HTR-8/SVneo (cell line): ENCODE measurements around the gene MCUR1.

Experiments
- DNase-seq: peaks from one replicate; pipeline ENCODE4 v3.0.0; 2011; ENCODE audit warnings: low spot score, mixed read lengths; ENCODE audit not compliant: insufficient read length
- FAIRE-seq: peaks from 2 replicates; lab custom pipeline; 2011; peaks lifted over from hg19 to GRCh38; lab: Jason Lieb, UNC

Gene MCUR1

DNA sequence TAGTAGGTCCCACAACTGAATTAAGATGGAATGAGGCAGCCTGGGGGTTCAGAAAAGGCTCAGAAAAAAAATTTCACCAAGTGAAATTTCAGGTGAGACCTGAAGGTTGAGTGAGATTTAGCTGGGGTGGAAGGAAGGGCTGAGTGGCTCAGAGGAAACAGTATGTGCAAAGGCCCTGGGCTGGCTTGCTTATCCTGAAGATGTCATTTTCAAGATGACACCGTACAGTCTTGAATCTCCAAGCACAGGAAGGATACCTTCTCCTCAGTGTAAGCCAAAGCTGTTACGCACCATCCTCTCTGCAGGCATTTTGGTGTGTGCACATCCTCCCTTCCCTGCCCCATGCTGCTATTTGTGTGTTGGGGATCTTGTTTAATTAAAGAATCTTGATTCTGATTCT lies 59.7 kb downstream of the MCUR1 start:
- no peak for DNase-seq
- FAIRE-seq, result no peak

- FAIRE-seq (no peak), DNase-seq (no peak)
Observed at GRCh38 chr6:13743736-13744127, 70.6 kb downstream of the MCUR1 start.

GRCh38 chr6:13742961-13743735 lies 71.2 kb downstream of the MCUR1 start:
- DNase-seq, result no peak
- FAIRE-seq, result no peak

- FAIRE-seq (no peak), DNase-seq (no peak)
Observed at GRCh38 chr6:13741365-13741764, 73.0 kb downstream of the MCUR1 start.
